GM03348 (cell line): Measurements from ENCODE around the gene PITPNC1.
"Not testable (repeated sequence)": the region's sequence is repeated elsewhere in the genome, so short reads cannot be mapped to it uniquely, and the experiment has no call there.

Source experiments
- DNase-seq: peaks from one replicate; pipeline ENCODE4 v3.0.0; 2012; ENCODE audit warnings: low spot score

PITPNC1 gene

DNA sequence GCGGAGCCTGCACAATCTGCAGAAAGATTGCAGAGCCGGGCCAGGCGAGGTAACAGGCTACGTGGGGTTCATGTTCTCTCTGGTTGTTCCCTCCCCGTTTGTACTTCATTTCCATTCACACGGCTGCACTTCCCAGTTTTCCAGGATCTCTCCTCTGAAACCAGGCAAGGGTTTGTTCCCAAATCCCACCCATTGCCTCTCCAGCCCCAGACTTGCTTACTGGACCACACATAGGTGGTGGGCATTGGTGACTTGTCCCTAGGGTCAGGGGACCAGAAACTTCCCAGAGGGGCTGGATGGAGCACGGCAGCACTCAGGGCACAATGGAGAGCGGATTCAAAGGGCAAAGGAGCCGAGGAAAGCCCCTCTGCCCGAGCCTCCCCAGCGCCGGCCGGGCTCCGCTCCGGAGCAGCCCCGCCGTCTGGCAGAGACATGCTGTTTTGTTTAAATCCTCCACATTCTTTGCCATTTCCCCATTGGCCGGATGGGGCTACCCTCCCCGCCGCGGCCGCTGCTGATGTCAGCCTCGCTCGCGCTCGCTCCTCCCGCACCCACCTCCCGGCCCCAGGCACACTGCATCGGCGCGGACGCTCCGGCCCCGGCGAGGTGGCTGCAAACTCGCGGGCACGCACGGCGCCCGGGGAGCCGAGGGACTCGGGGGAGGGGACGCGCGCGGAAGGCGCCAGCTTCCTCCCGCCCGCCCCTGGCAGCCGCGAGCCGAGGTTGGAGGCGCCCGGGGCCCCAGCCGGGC lies at the start of gene PITPNC1:
Gene PITPNC1, plus strand, starts transcription at position 545 of the 751 bp plus-strand sequence.
- peak; percentile 95 for DNase-seq

DNA sequence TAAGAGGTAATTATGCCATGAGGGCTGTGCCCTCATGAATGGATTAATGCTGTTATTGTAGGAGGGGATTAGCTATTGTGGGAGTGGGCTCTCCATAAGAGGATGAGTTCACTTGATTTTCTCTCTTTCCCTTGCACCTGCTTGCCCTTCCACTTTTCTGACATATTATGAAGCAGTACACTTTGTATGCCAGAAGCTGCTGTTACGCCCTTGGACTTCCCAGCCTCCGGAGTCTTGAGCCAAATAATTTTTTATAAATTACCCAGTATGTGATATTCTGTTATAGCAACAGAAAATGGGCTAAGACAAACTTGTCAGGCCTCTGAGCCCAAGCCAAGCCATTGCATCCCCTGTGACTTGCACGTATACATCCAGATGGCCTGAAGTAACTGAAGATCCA lies 49.1 kb upstream of the PITPNC1 start:
- no peak for DNase-seq

DNA sequence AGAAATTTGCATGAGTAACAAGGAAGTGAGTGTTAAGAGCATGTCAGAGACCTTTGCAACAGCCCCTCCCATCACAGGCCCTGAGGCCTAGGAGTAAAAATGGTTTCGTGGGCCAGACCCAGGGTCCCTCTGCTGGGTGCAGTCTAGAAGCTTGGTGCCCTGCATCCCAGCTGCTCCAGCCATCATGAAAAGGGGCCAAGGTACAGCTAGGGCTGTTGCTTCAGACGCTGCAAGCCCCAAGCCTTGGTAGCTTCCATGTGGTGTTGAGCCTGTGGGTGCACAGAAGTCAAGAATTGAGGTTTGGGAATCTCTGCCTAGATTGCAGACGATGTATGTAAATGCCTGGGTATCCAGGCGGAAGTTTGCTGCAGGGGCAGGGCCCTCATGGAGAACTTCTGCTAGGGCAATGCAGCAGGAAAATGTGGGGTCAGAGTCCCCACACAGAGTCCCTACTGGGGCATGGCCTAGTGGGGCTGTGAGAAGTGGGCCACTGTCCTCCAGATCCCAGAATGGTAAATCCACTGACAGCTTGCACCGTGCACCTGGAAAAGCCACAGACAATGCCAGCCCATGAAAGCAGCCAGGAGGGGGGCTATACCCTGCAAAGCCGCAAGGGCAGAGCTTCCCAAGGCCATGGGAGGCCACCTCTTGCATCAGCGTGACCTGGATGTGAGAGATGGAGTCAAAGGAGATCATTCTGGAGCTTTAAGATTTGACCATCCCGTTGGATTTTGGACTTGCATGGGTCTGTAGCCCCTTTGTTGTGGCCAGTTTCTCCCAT lies 45.5 kb upstream of the PITPNC1 start:
- not testable (repeated sequence) for DNase-seq

DNA sequence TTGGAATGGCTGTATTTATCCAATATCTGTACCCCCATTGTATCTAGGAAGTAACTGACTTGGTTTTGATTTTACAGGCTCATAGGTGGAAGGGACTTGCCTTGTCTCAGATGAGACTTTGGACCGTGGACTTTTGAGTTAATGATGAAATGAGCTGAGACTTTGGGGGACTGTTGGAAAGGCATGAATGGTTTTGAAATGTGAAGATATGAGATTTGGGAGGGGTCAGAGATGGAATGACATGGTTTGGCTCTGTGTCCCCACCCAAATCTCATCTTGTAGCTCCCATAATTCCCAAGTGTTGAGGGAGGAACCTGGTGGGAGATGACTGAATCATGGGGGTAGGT lies 44.9 kb upstream of the PITPNC1 start:
- not testable (repeated sequence) for DNase-seq

DNA sequence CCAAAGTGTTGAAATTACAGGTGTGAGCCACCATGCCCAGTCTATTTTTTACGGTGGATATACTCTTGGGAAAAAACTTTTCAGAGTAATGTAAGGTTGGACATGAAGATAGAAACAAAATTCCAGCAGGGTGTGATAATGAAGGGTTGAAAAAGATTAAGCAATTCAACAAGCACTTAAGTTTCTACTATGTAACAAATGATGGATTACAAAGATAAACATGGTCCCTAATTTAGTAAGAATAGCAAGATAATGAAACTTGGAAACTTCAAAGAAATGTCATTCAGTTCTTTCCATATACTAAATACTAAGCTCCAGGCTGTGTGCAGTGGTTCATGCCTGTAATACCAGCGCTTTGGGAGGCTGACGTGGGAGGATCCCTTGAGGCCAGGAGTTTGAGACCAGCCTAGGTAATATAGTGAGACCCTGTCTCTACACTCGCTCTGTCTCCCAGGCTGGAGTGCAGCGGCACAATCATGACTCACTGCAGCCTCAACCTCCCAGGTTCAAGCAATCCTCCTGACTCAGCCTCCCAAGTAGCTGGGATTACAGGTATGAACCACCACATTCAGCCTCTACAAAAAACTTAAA lies 41.7 kb upstream of the PITPNC1 start:
- no peak for DNase-seq

DNA sequence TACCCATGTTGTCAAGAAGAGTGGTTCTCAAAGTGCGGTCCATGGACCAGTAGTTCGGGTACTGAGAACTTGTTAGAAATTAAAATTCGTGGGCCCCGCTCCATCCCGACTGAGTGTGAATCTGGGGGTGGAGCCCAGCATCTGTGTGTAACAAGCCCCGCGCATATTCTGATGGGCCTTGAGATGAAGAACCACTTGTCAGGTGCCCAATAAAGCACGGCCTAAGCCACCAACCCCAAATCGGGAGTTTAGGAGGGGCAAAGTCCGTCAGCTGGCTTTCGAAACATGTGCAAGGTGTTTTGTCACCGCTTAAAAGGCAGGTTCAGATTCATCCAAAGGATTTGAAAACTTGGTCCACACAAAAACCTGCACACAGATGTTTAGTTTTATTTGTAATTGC lies 40.2 kb upstream of the PITPNC1 start:
- no peak for DNase-seq

DNA sequence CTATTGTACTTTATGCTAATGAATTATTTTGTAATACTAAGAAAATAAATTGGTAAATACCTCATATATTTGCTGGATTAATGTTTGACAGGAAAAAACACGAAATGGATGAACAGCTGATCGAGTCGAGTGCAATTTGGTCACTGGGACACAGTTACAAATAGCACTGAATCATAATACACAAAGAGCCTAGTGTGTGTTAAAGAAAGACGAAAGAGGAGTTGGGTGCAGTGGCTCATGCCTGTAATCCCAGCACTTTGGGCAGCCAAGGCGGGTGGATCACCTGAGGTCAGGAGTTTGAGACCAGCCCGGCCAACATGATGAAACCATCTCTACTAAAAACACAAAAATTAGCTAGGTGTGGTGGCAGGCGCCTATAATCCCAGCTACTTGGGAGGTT lies 38.7 kb upstream of the PITPNC1 start:
- DNase-seq, result not testable (repeated sequence)

DNA sequence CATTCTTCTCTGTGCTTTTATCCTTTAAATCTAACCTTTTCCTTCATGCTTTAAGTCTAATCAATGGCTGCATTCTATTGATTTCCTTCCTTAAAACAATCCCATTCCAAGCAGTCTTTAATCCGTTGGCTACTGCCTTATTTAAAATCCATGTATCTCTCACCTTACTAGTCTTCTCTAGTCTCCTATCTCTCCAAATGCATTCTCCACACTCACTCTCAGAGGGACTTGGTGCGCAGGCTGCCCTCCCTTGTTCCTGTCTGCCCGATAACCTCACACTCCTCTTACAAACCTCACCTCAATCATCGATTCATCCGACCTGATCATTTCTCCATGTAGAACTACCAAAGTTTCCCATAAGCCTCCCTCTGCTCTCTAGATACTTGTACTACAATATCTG lies 33.8 kb upstream of the PITPNC1 start:
- no peak for DNase-seq

DNA sequence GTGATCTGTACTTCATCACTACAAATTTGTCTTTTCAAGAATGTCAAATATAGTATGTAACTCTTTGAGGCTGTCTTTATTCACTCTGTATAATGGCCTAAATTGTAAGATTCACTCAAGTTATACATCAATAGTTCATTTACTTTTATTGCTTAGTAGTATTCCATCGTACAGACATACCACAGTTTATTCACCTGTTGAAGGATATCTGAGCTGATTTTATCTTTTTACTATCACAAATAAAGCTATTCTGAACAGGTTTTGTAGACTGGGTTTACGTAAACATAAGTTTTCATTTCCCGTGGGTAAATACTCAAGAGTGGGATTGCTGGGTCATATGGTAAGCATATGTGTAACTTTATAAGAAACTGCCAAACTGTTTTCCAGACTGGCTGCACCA lies 29.3 kb upstream of the PITPNC1 start:
- DNase-seq, result no peak

DNA sequence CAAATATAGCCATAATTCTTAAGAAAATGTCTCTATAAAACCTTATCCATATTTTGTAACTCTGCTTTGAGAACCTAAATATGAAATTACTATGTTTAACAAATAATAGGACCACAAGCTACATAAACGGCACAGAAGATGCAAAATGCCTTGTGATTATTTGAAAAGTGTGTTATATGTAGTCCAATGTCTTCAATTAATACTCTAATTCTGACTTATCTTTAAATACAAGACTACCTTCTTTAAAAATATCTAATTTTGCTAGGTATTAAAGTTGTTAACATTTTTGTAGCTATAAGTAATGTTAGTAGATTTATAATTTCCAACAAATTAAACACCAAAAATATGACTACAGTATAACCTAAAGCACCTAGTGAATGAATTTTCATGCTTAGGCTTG lies 27.7 kb upstream of the PITPNC1 start:
- no peak for DNase-seq

DNA sequence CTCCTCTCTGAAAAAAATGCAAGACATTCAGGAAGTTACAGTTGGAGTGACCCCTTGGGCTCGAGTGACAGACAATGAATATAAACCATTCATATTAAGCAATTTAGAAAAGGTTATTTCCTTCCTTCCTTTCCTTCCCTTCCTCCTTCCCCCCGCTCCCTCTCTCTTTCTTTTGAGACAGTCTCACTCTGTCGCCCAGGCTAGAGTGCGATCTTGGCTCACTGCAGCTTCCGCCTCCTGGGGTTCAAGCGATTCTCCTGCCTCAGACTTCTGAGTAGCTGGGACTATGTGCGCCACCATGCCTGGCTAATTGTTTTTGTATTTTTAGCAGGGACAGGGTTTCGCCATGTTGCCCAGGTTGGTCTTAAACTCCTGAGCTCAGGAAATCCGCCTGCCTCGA lies 23.9 kb upstream of the PITPNC1 start:
- DNase-seq, result no peak

DNA sequence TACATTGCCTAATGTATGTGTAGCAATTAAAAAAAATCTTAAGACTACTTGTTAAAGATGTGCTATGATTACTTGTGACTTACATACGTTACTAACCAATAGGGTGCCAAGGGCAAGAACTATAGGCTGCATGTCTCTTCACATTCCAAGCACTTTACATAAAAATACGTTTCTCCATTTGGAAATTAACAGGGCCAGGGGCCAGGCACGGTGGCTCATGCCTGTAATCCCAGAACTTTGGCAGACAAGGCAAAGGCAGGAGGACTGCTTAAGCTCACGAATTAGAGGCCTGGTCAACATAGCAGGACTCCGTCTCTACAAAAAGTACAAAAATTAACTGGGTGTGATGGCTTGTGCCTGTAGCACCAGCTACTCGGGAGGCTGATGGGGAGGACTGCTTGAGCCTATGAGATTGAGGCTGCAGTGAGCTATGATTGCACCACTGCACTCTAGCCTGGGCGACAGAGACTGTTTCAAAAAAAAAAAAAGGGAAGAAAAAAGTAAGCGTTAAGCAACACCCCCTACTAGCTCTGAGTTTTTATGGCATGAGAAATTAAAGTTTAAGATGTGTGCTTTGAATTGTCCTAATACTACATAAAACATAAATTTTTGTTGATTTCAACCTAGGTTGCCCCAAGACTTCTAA lies 23.0 kb upstream of the PITPNC1 start:
- no peak for DNase-seq

DNA sequence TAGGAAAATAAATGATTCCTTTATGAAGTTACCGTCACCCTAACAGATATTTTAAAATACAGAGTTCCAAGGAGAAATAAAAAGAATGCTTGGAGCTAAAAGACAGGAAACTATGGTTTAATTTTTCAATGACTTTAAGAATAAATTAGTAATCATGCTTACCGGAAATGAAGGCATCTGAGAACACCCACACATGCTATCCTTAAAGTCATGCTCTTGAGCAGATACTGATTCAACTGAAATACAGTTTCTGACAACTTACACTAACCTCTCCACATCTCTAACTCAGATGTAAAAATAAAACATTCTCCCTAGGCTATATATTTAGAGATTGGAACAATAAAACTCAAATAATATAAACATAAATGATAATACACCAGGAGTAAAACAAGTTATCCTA lies 18.5 kb upstream of the PITPNC1 start:
- peak; percentile 32 for DNase-seq

DNA sequence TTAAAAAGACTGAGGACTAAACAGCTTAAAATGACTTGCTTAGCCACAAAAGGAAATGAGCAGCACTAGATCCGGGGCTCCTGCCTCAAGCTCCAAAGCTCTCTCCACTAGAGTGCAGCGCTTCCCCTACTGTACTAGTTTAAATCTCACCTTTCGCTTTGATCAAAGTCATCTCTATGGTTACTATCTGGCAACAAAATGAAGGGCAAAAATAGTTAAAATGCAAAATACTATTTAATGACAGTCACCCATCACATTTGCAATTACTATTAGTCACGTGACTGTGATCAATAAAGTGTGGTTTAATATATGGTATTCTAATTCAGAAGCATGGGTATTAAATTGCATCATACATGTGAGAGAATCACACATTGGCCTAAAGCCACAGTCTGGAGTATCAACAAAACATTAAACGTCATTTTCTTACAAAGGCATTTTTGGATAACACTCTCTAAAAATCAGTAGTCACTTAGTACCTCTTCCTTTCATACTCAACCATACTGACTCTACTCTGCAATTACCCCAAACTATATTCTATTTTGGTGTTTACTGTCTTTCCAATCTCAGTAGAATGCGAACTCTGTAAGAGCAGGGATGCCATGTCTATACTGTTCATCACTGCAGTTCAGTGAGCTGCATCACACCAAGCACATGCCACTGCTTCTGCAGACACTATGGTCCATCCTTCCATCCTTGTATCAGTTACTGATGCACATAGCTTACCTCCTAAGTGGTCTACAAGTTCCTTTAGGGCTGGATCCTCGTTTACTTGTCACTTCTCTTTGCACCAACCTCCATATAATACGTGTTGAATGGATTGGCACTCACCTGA lies 16.9 kb upstream of the PITPNC1 start:
- no peak for DNase-seq

DNA sequence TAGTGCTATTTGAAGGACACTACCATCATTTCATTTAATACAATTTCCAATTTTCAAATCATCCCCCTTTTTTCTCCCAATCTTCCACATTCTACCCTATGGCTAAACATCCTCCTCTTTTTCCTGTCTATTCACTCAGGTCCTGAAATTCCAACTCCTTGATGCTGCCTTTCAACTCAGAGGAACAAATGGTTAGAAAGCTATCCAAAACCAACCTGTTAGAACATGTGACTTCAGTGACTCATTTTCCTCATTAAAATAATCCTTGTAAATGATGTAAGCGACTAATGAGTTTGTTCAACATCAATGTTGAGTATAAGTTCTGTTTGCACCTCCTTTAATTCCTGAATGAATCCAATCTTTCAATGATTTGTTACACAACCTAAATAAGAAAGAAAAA lies 16.2 kb upstream of the PITPNC1 start:
- DNase-seq, result no peak

DNA sequence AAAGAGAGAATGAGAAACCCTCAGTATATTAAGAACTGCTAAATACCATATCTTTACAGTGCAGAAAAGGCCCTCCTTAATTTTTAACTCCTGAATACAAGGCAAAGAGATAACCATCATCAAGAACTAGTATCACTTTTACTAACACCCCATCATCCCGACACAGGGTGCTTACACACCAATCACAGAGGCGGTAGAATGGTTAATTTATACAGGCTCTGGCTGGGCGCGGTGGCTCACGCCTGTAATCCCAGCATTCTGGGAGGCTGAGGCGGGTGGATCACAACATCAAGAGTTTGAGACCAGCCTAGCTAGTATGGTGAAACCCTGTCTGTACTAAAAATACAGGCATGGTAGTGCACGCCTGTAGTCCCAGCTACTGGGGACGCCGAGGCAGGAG lies 14.9 kb upstream of the PITPNC1 start:
- no peak for DNase-seq

DNA sequence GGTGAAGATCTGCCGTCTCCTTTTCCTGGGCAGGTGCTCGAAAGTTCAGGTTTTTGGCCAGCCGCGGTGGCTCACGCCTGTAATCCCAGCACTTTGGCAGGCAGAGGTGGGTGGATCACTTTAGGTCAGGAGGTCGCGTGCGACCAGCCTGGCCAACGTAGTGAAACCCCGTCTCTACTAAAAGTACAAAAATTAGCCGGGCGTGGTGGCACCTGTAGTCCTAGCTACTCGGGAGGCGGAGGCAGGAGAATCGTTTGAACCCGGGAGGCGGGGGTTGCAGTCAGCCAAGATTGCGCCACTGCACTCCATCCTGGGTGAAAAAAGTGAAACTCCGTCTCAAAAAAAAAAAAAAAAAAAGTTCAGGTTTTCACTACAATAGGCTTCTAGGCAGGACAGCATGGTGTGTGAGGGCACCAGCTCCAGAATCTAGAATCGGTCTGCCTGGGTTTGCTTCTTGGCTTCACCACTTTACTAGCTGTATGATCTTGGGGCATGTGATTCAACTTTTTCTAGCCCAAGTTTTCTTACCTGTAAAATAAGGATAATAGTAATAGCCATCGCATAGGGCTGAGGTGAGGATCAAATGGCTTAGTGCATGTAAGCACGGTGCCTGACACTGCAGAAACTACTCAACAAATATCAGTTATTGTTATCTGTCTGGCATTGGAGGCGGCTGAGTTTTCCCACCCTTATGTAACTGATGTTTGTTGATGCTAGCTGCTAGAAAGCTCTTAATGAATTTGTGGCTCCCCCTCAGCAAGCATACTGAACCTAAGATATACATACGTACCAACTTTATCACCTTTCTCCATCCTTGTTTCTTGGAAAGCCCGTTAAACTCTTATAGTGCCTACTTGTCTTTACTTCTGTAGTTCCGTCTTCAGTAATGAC lies 12.0 kb upstream of the PITPNC1 start:
- DNase-seq, result no peak

DNA sequence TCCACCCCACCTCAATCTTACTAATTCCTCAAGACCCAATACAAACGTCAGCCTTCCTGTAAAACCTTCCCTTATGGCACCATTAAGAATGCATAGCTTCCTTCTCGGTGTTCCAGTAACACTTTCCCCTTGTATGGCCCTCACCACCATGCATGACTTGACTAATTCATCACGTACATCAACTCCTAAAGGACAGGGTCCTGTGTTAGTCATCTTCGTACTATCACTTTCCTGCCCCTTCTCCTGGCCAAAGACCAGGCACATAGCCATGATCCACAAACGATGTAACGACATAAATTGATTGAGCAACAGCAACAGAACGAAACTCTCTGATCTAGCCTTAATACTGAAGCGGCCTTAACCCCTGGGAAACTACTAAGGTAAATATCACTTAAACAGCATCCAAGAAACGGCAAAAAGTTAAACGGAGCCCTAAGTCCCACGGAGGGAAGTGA lies 11.3 kb upstream of the PITPNC1 start:
- peak; percentile 38 for DNase-seq

DNA sequence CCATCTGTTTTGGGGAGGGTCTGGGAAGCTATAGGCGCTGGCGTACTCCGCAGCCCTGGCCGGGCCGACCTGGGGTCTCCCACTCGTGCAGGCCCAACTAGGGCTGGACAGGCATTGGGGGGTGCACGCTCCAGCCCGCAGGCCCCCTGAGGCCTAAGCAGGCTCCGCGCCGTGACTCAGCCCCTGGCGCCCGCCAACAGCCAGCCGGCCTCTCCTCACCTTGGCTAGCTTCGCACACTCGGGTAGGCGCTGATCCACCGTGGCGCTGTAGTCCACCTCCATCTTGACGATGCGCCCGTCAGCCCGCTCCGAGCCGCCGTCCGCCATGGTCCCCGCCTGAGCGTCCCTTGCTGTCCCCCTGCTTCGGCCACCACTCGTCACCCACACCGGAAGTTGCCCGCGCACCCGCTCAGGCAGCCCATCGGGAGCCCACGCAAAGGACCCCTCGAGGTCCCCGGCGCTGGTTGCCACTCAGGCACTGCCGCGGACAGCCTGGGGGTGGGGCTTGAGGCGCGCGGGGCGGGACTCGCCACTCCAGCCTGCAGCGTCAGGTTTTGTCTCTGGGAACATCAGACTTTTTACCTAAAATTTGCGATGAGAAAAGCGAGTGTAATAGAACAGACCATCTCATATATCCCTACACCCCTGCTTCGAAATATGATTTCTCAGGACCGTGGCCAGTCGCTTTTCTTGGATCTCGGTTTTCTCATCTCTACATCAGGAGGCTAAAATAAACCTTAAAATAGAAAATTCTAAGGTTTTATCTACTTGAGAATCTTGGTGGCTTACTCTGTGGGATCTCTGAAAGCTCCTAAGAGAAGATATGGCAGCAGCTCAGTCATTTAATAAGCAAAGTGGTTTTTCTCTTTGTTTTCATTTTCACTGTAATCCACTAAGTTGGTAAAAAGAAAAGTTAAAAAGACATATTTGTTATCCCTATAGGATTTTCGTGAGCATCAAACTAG lies 10.6 kb upstream of the PITPNC1 start, which contains the start of gene PSMD12:
Gene PSMD12, minus strand, starts transcription at position 385 of the 965 bp plus-strand sequence. Its CDS starts 58 bp downstream, at position 327.
- DNase-seq, result peak; percentile 97
